IMR-90 (cell line): ENCODE results near the gene CHL1.

Experiments used
- CTCF ChIP-seq: conservative IDR thresholded peaks from 2 replicates; pipeline ENCODE4 v1.5.1; 2012; ENCODE audit warnings: mild to moderate bottlenecking, low read depth, low read length, improper control_type of control experiment
- RFX5 ChIP-seq: IDR thresholded peaks from 2 replicates; pipeline ENCODE4 v1.8.0; 2012; ENCODE audit warnings: low read depth, mild to moderate bottlenecking, low read length, moderate library complexity

DNA sequence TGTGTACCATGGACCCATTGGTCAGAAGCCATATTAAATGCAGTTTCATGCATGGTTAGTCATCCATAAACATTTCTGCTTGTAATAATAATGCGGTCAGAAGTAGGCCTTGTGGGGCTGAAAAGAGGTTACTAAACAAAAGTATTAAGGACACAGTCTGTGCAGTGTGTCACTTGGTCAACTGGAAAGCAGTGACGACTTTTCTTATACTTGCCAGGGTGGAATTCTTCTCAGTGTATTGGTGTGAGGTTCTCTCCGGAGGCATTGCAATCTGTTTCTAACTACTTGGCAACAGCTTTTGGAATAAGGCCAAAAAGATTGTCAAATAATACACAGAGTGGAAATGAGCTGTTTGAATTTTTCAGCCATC is 46.8 kb downstream of the CHL1 start:
- TF ChIP-seq CTCF = no peak
- no peak for TF ChIP-seq RFX5
